ENCODE measurements around the gene MYH16.

MYH16 gene

DNA sequence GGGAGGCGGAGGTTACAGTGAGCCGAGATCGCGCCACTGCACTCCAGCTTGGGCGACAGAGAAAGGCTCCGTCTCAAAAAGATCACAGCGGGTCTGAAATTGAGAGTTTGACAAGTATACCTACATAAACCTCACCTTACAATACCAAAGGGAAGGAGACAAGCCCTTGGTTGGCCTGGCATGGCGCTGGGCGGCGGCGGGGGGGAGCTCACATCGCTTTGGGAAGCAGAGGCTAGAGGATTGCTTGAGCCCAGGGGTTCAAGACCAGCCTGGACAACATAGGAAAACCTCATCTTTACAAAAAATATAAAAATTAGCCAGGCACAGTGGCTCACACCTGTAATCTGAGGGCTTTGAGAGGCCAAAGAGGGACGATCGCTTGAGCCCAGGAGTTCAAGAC is 51.9 kb downstream of the MYH16 start:
- peak overlapping the region; percentile 99; the same call in 1 of the 2 replicates for H3K4me3 ChIP-seq (ENCODE audit: low read length)
- no peak for DNase-seq
- peak overlapping the region; percentile 80; the same call in 1 of the 2 replicates for H3K4me2 ChIP-seq (ENCODE audit: low read depth, low read length)
- H2AFZ ChIP-seq (ENCODE audit: low read length), result no peak overlapping the region
- H3F3A ChIP-seq (ENCODE audit: insufficient read depth, low read length), result peaks cover 5% of the 10 kb centered on the region
- no peaks in the 10 kb centered on the region for H3K27me3 ChIP-seq (replicated peaks; ENCODE audit: insufficient read depth, low read length)
- TF ChIP-seq, protein P1, sequence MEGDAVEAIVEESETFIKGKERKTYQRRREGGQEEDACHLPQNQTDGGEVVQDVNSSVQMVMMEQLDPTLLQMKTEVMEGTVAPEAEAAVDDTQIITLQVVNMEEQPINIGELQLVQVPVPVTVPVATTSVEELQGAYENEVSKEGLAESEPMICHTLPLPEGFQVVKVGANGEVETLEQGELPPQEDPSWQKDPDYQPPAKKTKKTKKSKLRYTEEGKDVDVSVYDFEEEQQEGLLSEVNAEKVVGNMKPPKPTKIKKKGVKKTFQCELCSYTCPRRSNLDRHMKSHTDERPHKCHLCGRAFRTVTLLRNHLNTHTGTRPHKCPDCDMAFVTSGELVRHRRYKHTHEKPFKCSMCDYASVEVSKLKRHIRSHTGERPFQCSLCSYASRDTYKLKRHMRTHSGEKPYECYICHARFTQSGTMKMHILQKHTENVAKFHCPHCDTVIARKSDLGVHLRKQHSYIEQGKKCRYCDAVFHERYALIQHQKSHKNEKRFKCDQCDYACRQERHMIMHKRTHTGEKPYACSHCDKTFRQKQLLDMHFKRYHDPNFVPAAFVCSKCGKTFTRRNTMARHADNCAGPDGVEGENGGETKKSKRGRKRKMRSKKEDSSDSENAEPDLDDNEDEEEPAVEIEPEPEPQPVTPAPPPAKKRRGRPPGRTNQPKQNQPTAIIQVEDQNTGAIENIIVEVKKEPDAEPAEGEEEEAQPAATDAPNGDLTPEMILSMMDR (IDR thresholded peaks at IDR 0.05; ENCODE audit: low read length), result no peak
- TF ChIP-seq EZH2 (optimal IDR thresholded peaks at IDR 0.05; ENCODE audit: low read depth, low read length), result no peak
- TF ChIP-seq EZH2phosphoT487 (IDR thresholded peaks at IDR 0.05; ENCODE audit: low read length), result no peak
- no peak overlapping the region for H3K27ac ChIP-seq (ENCODE audit: low read length)
- H3K9ac ChIP-seq (ENCODE audit: low read length), result no peak overlapping the region
- H3K36me3 ChIP-seq (replicated peaks; ENCODE audit: insufficient read depth, low read length), result no peaks in the 10 kb centered on the region
- H3K4me1 ChIP-seq (ENCODE audit: low read length), result peaks cover 14% of the 10 kb centered on the region
- H3K9me2 ChIP-seq (replicated peaks; ENCODE audit: insufficient read depth, low read length), result no peaks in the 10 kb centered on the region
- peaks cover 48% of the 10 kb centered on the region for H3K79me2 ChIP-seq (ENCODE audit: low read length)
- H4K20me1 ChIP-seq (ENCODE audit: insufficient read depth, low read length), result no peaks in the 10 kb centered on the region
- H3K9me3 ChIP-seq (replicated peaks; ENCODE audit: insufficient read depth, low read length), result no peaks in the 10 kb centered on the region

DNA sequence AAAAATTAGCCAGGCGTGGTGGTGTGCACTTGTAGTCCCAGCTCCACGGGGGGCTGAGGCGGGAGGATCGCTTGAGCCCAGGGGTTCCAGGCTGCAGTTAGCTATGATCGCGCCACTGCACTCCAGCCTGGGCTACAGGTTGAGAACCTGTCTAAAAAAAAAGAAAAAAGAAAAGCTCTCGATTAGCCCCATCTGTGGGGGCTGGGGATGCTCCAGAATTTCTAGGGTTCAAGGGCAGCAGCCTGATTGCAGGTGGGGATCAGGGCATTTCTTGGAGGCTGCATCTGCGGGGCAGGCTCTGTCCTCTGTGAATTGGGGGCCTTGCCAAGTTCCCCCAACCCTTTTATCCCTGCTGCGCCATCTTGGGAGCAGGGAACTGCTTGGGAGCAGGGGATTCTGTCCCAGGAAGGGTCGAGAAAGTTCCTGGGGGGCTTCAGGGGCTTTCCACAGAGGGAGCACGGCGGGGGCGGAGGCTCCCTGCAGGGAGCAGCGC is 52.4 kb downstream of the MYH16 start:
- Histone ChIP-seq H3K9ac (ENCODE audit: low read length) (peak overlapping the region; percentile 97), H2AFZ (ENCODE audit: low read length) (peak overlapping the region; percentile 96), H3K4me2 (ENCODE audit: low read depth, low read length) (peak overlapping the region; percentile 80), H3K9me2 (replicated peaks; ENCODE audit: insufficient read depth, low read length) (no peaks in the 10 kb centered on the region), H4K20me1 (ENCODE audit: insufficient read depth, low read length) (no peaks in the 10 kb centered on the region), H3K27me3 (replicated peaks; ENCODE audit: insufficient read depth, low read length) (no peaks in the 10 kb centered on the region), H3K4me3 (ENCODE audit: low read length) (peak overlapping the region; percentile 99), H3K4me1 (ENCODE audit: low read length) (peaks cover 19% of the 10 kb centered on the region), H3F3A (ENCODE audit: insufficient read depth, low read length) (peaks cover 9% of the 10 kb centered on the region), H3K79me2 (ENCODE audit: low read length) (peaks cover 53% of the 10 kb centered on the region), H3K36me3 (replicated peaks; ENCODE audit: insufficient read depth, low read length) (no peaks in the 10 kb centered on the region), H3K9me3 (replicated peaks; ENCODE audit: insufficient read depth, low read length) (no peaks in the 10 kb centered on the region), H3K27ac (ENCODE audit: low read length) (peak overlapping the region; percentile 63; the same call in 1 of the 2 replicates)
- no peak for DNase-seq
- TF ChIP-seq EZH2 (optimal IDR thresholded peaks at IDR 0.05; ENCODE audit: low read depth, low read length), result no peak
- no peak for TF ChIP-seq EZH2phosphoT487 (IDR thresholded peaks at IDR 0.05; ENCODE audit: low read length)
- TF ChIP-seq, protein P1 (IDR thresholded peaks at IDR 0.05; ENCODE audit: low read length), result no peak

DNA sequence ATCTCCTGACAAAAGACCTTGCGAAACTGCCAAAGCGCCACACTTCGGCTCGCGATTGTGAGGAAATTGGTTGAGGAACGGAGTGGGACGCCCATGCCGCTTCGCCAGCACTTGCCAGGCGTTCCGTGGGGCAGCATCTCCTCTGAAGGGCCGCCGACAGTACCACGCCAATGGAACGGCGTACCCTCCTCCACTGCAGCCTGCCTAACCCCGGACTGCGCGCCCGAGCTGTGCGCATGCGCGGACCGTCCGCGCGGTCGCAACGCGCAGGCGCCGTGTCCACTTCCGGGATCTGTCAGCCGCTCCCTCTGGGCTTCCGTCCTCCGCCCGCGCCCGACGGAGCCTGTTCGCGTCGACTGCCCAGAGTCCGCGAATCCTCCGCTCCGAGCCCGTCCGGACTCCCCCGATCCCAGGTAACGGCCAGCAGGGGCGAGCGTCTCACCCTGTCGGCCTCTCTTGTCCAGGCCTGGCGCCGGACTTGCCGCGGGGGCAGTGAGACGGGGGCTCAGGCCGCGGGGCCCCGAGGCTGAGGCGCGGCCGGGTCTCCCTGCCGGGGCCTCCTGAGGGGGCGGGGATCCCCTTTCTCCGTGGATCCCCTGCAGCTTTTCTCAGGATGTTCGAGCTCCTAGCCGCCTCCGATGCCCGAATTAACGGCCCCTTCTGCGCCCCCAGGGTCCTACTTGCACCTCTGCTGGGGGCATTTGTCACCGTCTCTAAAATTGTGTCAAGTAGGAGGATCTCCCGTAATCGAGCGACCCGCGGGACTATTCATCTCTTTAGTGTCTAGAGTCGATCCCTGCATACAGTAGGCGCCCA is 53.2 kb downstream of the MYH16 start, which contains the start of gene ARPC1A:
Gene ARPC1A (plus strand): TSS at position 307 of the 816 bp plus-strand sequence. CDS start 7,456 bp downstream, outside the sequence.
- H3K4me2 ChIP-seq (ENCODE audit: low read depth, low read length), result peak within 1 kb of the TSS; percentile 91
- DNase-seq, result peak; percentile 94
- H3K27me3 ChIP-seq (replicated peaks; ENCODE audit: insufficient read depth, low read length), result no peaks in the 10 kb centered on the region
- TF ChIP-seq EZH2phosphoT487 (IDR thresholded peaks at IDR 0.05; ENCODE audit: low read length) (no peak), EZH2 (optimal IDR thresholded peaks at IDR 0.05; ENCODE audit: low read depth, low read length) (no peak)
- TF ChIP-seq, protein P1 (IDR thresholded peaks at IDR 0.05; ENCODE audit: low read length), result peak; percentile 14
- H3K27ac ChIP-seq (ENCODE audit: low read length), result peak within 1 kb of the TSS; percentile 63; the same call in 1 of the 2 replicates
- no peaks in the 10 kb centered on the region for H3K9me3 ChIP-seq (replicated peaks; ENCODE audit: insufficient read depth, low read length)
- H2AFZ ChIP-seq (ENCODE audit: low read length), result peak within 1 kb of the TSS; percentile 96
- peaks cover 60% of the 10 kb centered on the region for H3K79me2 ChIP-seq (ENCODE audit: low read length)
- H3K9ac ChIP-seq (ENCODE audit: low read length), result peak within 1 kb of the TSS; percentile 97
- H3F3A ChIP-seq (ENCODE audit: insufficient read depth, low read length), result peaks cover 17% of the 10 kb centered on the region
- H3K36me3 ChIP-seq (replicated peaks; ENCODE audit: insufficient read depth, low read length), result no peaks in the 10 kb centered on the region
- H3K9me2 ChIP-seq (replicated peaks; ENCODE audit: insufficient read depth, low read length), result no peaks in the 10 kb centered on the region
- peak within 1 kb of the TSS; percentile 99 for H3K4me3 ChIP-seq (ENCODE audit: low read length)
- peaks cover 25% of the 10 kb centered on the region for H3K4me1 ChIP-seq (ENCODE audit: low read length)
- no peaks in the 10 kb centered on the region for H4K20me1 ChIP-seq (ENCODE audit: insufficient read depth, low read length)
